NCI-H2227 (cell line): ENCODE measurements around the gene SLC35E4.
"Not testable (repeated sequence)": the region's sequence is repeated elsewhere in the genome, so short reads cannot be mapped to it uniquely, and the experiment has no call there.

Experiments used
- DNase-seq: peaks from one replicate; lab custom pipeline; 2025; ENCODE audit not compliant: unreplicated experiment; lab: John Stamatoyannopoulos, UW

Gene SLC35E4

GRCh38 chr22:30635273-30636225, at the start of gene SLC35E4:
SLC35E4 (plus strand) TSS chr22:30635781; CDS start chr22:30636451, 670 bp downstream.
- DNase-seq: peak; percentile 90

- DNase-seq: no peak
Observed at GRCh38 chr22:30586414-30586813, 49.2 kb upstream of the SLC35E4 start.

GRCh38 chr22:30591191-30591587, 44.4 kb upstream of the SLC35E4 start:
- no peak for DNase-seq

GRCh38 chr22:30591588-30592359, 43.8 kb upstream of the SLC35E4 start, which contains the start of gene PES1:
PES1 (minus strand) TSS chr22:30591910; CDS start chr22:30591833, 77 bp downstream.
- peak; percentile 96 for DNase-seq

GRCh38 chr22:30592360-30592713, 43.2 kb upstream of the SLC35E4 start:
- DNase-seq: not testable (repeated sequence)

- no peak for DNase-seq
Observed at GRCh38 chr22:30596199-30596598, 39.4 kb upstream of the SLC35E4 start.

GRCh38 chr22:30596886-30597285, 38.7 kb upstream of the SLC35E4 start:
- peak; percentile 45 for DNase-seq

GRCh38 chr22:30598986-30599385, 36.6 kb upstream of the SLC35E4 start:
- DNase-seq: no peak

GRCh38 chr22:30600921-30601320, 34.7 kb upstream of the SLC35E4 start:
- DNase-seq: peak; percentile 3

- no peak for DNase-seq
Observed at GRCh38 chr22:30601464-30601863, 34.1 kb upstream of the SLC35E4 start.

GRCh38 chr22:30602049-30602448, 33.5 kb upstream of the SLC35E4 start:
- DNase-seq: no peak

GRCh38 chr22:30603801-30604200, 31.8 kb upstream of the SLC35E4 start:
- DNase-seq: no peak

GRCh38 chr22:30604723-30605122, 30.9 kb upstream of the SLC35E4 start:
- DNase-seq: no peak

- peak; percentile 55 for DNase-seq
Observed at GRCh38 chr22:30605449-30606110, 30.0 kb upstream of the SLC35E4 start.

- DNase-seq: peak; percentile 74
Observed at GRCh38 chr22:30606455-30607299, 28.9 kb upstream of the SLC35E4 start, which contains the start of gene TCN2. TCN2 (plus strand) TSS chr22:30607174; CDS start chr22:30607332, 158 bp downstream.

GRCh38 chr22:30607300-30607930, 28.2 kb upstream of the SLC35E4 start:
- DNase-seq: no peak

GRCh38 chr22:30607939-30608338, 27.6 kb upstream of the SLC35E4 start:
- DNase-seq: no peak

GRCh38 chr22:30609260-30610185, 26.1 kb upstream of the SLC35E4 start:
- peak; percentile 4 for DNase-seq

- no peak for DNase-seq
Observed at GRCh38 chr22:30610299-30610698, 25.3 kb upstream of the SLC35E4 start.
